Articular chondrocyte of knee joint (primary cell): ENCODE measurements around the gene AKR1C8. TPM values are rescaled to one million over a fixed set of nuclear protein-coding genes. Genes with fewer than 3 reads are reported as not detected.

Experiments used
- total RNA-seq: library from RNA; depleted of rRNA; stranded (reverse); fragments of >200 nt; gene quantifications from 2 replicates; pipeline ENCODE4 v1.2.3, GENCODE V29; 2012

The AKR1C8 gene
- total RNA-seq, result 0.22 TPM in 1 of 2 replicates, not detected in the other

DNA sequence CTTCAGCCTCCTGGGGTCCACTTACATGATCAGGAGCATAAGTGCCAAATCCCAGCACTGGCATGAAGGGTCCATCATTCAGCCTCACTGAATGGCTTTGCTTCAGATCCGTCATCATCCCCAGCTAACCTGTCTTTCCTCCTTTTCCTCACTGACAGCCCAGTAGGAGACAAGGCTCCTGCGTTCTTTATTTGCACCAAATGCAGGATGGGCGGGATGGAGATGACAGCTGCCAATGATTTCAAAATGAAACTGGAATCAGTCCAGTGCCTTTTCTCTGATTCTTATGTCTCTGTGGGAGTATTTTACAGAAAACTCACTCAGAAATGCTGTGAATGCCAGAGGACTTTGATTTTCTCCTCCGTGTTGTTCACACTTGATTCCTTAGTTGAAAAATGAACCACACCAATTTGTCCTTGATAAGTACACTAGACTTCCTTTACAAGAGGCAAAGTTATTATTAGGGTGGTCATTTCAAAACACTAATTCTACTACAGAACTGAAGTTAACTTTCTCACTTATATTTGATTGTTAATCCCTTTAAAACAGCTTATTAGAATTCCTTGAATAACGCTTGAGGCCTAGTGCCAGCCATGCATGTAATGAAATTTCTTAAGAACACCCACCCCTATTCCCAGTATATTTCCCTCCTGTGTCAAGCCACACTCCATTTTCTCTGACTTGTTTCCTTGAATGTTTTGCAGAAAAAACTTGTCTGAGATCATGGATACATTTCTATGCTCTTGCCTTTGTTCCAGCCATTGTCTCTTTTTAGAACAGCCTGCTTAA is at the start of gene AKR1C8:
AKR1C8 (minus strand) TSS at position 164 of the 789 bp plus-strand sequence; CDS start at position 118, 46 bp downstream.

DNA sequence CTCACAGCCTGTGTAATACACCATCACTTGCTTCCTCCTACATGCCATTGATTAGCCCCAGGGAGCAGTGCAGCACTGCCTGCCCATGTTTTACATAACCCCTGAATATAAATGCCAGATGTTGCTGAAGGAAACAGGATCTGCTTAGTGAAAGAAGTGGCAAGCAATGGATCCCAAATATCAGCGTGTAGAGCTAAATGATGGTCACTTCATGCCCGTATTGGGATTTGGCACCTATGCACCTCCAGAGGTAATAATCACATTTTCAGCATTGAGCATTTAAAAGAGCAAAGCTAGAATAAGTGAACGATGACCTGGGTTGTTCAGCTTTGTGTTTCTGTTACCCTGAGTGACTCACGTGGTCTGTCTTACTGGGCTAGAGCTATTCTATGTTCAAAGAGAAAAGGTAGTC is 11.8 kb upstream of the AKR1C8 start, which contains the start of gene AKR1C4:
AKR1C4 (plus strand) TSS at position 136 of the 412 bp plus-strand sequence; CDS start at position 167, 31 bp downstream.

Other genes with a start within 250 kb of the AKR1C8 start
- gene AKR1C1, start 221.7 kb downstream of the AKR1C8 start, total RNA-seq, result 196 and 264 TPM in 2 replicates
- gene AKR1C2, start 181.3 kb downstream of the AKR1C8 start, total RNA-seq, result 139 and 215 TPM in 2 replicates
- gene AKR1C3, start 90.7 kb downstream of the AKR1C8 start, total RNA-seq, result 107 and 148 TPM in 2 replicates
- gene AKR1C4, start 11.7 kb upstream of the AKR1C8 start, total RNA-seq, result not detected in 2 replicates
- not detected in 2 replicates for gene UCN3, start 179.8 kb upstream of the AKR1C8 start, total RNA-seq
- gene TUBAL3, start 219.7 kb upstream of the AKR1C8 start, total RNA-seq, result not detected in 2 replicates
- gene NET1, start 227.4 kb upstream of the AKR1C8 start, total RNA-seq, result 40.5 and 51.0 TPM in 2 replicates